SU-DHL-6 (cell line): ENCODE data around the gene MICAL2.

ENCODE experiments used
- CTCF ChIP-seq: fragments of 200-600 bp; sonication (generic); IDR thresholded peaks from one replicate; pipeline ENCODE4 v1.5.1; 2017; ENCODE audit warnings: antibody characterized with exemption, mild to moderate bottlenecking, low read length, moderate library complexity; ENCODE audit not compliant: insufficient read depth, poor library complexity, severe bottlenecking
- EZH2phosphoT487 ChIP-seq: fragments of 200-600 bp; sonication (generic), shearing (Covaris generic); conservative IDR thresholded peaks from 2 replicates; pipeline ENCODE4 v1.6.1; 2018; ENCODE audit warnings: mild to moderate bottlenecking, antibody characterized with exemption, low read length, moderate library complexity, mixed read lengths

- no peak for TF ChIP-seq CTCF
- no peak for TF ChIP-seq EZH2phosphoT487
Observed at GRCh38 chr11:12238420-12238819, 128.0 kb downstream of the MICAL2 start.
